ENCODE measurements around the gene DENND2A. TPM values are rescaled to one million over a fixed set of nuclear protein-coding genes. Genes with fewer than 3 reads are reported as not detected.

Gene DENND2A
- total RNA-seq, 6 donors from 2014 or later, result 4.1 to 27.8 (median 12.1) TPM

GRCh38 chr7:140475747-140476333 is 164.8 kb downstream of the DENND2A start:
- Histone ChIP-seq H3K4me3 (no peak overlapping the region), H3K27ac (no peak overlapping the region), H3K4me1 (peaks cover 16 to 41% (median 25%) of the 10 kb centered on the region in 4 donors), H3K27me3 (no peaks in the 10 kb centered on the region), H3K9me3 (no peaks in the 10 kb centered on the region), H3K36me3 (peaks cover 0 to 9% (median 7%) of the 10 kb centered on the region in 4 donors)
- TF ChIP-seq, protein P1, sequence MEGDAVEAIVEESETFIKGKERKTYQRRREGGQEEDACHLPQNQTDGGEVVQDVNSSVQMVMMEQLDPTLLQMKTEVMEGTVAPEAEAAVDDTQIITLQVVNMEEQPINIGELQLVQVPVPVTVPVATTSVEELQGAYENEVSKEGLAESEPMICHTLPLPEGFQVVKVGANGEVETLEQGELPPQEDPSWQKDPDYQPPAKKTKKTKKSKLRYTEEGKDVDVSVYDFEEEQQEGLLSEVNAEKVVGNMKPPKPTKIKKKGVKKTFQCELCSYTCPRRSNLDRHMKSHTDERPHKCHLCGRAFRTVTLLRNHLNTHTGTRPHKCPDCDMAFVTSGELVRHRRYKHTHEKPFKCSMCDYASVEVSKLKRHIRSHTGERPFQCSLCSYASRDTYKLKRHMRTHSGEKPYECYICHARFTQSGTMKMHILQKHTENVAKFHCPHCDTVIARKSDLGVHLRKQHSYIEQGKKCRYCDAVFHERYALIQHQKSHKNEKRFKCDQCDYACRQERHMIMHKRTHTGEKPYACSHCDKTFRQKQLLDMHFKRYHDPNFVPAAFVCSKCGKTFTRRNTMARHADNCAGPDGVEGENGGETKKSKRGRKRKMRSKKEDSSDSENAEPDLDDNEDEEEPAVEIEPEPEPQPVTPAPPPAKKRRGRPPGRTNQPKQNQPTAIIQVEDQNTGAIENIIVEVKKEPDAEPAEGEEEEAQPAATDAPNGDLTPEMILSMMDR (IDR thresholded peaks at IDR 0.05), result peak; percentile 8 to 55 (median 41)
- no peak for TF ChIP-seq POLR2A (IDR thresholded peaks at IDR 0.05)
- DNase-seq (peak in 1 of 2 donors; percentile 32), ATAC-seq (ENCODE audit: low FRiP score in 2 of 2) (no peak)
- 41 to 49% methylated on average over 2 of the region's 2 CpGs for WGBS, 2 donors

Small RNA genes lying within 50 kb of the gene (small RNA-seq; reads per million reads assigned to genes)
- 0 reads per million in 4 donors for gene RF00019
- gene RN7SL771P, result 0 reads per million in 4 donors

Other genes starting within 250 kb of the DENND2A start
- 10 to 100 TPM; 28.5 to 71.7 (median 39.0) TPM for gene SLC37A3, start 242.3 kb downstream of the DENND2A start, total RNA-seq
- gene RAB19, start 236.8 kb downstream of the DENND2A start, total RNA-seq, result 1 to 10 TPM; 1.2 to 7.3 (median 2.8) TPM
- gene MKRN1, start 161.3 kb downstream of the DENND2A start, total RNA-seq, result 100 to 1,000 TPM in 3 of 6 donors, 10 to 100 TPM in 3; 64.9 to 123 (median 97.9) TPM
- 10 to 100 TPM; 19.4 to 39.8 (median 30.0) TPM for gene ADCK2, start 32.1 kb upstream of the DENND2A start, total RNA-seq
- gene NDUFB2, start 55.9 kb upstream of the DENND2A start, total RNA-seq, result 100 to 1,000 TPM in 5 of 6 donors, 10 to 100 TPM in 1; 51.3 to 204 (median 156) TPM